Measurements from ENCODE around the gene HERC6.

DNA sequence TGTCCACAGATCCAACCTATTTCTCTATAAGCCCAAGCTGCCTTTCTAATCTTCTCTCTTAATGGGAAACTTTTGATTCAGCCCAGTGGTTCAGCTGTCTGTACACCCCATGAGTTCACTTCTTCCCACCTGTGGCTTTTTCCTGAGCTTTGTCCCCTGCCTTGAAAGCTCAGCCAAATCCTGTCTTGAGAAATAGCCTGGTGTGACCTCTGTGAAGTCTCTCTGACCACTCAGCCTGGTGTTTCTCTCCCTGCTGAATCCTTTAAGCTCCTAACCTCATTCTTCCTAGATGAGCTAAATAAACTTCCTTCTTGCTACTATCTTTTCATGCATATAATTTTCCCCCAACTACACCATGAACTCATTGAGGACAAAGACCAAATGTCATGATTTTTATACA, 63.0 kb downstream of the HERC6 start:
- TF ChIP-seq, protein P1, sequence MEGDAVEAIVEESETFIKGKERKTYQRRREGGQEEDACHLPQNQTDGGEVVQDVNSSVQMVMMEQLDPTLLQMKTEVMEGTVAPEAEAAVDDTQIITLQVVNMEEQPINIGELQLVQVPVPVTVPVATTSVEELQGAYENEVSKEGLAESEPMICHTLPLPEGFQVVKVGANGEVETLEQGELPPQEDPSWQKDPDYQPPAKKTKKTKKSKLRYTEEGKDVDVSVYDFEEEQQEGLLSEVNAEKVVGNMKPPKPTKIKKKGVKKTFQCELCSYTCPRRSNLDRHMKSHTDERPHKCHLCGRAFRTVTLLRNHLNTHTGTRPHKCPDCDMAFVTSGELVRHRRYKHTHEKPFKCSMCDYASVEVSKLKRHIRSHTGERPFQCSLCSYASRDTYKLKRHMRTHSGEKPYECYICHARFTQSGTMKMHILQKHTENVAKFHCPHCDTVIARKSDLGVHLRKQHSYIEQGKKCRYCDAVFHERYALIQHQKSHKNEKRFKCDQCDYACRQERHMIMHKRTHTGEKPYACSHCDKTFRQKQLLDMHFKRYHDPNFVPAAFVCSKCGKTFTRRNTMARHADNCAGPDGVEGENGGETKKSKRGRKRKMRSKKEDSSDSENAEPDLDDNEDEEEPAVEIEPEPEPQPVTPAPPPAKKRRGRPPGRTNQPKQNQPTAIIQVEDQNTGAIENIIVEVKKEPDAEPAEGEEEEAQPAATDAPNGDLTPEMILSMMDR (conservative IDR thresholded peaks at IDR 0.05) = no peak
- TF ChIP-seq EZH2 (IDR thresholded peaks at IDR 0.05; ENCODE audit: low read depth) = no peak
